Activated effector memory CD4-positive, alpha-beta T cell treated with anti-CD3 and anti-CD28 coated beads, Interleukin-2, amount 50 U/mL, for 16 hours (primary cell): Measurements from ENCODE around the gene ATOX1.
A peak's percentile ranks its signal among the peaks of the same experiment; 100 is the strongest.

Experiments used
- DNase-seq: peaks from one replicate; pipeline ENCODE4 v3.0.0-alpha.2; 2020

Gene ATOX1

DNA sequence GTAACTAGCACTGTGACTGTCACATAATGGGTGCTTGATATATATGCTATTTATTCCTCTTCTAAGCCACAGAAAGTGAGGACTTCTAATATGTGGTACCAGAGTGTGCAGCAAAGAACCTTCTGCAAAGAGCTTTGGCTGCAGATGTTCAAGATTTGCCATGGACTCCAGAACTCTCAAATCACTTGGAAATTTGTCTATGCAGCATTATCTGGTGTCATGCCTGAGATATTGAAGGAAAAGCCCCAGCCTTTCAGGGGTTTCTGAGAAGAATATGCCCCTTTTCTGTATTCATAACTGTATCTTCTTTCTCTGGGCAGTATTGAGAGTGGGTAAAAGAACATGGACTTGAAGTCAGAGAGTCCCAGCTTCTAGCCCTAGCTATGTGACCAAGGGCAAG lies 8.5 kb upstream of the ATOX1 start:
- DNase-seq = no peak

DNA sequence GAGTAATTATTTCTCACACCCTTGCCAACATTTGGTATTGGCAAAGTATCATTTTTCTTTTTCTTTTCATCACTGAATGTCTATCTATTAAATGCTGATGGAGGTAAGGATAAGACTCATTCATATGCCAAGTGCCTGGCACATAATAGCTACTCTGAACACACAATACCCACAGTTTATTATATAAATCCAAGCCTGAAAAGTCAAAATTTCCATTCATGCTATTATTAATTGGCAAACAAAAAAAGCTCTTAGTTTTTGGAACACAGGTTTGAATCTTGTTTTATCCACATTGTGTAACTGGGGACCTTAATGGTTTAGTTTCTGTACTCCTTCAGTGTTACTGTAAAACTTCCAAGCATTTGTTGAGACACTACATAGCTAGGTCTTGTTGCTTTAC lies 6.4 kb upstream of the ATOX1 start:
- no peak for DNase-seq

GRCh38 chr5:151758141-151758429 lies 346 bp downstream of the ATOX1 start:
- DNase-seq = no peak

DNA sequence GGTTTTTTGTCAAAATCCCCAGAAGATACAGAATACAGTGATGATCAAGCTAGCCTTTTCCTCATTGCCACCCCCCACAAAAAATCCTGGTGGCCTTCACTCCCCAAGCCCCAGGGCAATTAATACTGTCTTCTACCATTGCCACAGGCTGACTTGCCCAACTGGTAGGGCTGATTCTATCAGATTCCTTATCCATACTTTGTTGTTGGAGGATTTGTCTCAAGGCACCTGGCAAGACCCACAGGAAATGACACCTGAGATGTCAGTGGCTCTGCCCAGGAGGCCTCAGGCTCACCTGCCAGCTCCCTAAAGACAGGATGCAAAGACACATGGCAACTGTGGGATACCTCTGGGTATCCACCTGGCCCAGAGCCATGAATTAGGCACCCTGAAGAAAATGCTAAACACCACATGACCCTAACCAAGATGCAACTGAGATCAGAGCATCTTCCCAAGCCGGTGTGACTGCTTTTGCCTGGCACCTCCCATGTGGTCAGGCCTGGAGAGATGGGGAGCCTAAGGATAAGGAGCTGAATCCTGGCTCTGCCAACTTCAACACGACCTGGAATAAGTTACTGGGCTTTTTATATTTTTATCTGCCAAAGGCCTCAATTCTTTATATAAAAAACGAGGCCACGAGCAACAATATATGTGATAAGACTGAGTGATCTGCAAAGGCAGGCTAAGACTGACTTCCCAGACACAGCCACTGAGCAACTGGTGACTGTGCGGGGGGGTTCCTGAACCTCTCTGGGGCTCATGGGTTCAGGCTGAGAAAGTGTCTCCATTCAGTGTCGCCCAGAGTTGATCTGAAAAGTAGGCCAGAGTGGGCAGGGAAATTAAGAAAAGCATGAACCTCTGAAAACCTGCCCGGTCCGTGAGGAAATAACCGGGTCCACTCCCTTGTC lies 944 bp downstream of the ATOX1 start:
- DNase-seq = peak; percentile 74

DNA sequence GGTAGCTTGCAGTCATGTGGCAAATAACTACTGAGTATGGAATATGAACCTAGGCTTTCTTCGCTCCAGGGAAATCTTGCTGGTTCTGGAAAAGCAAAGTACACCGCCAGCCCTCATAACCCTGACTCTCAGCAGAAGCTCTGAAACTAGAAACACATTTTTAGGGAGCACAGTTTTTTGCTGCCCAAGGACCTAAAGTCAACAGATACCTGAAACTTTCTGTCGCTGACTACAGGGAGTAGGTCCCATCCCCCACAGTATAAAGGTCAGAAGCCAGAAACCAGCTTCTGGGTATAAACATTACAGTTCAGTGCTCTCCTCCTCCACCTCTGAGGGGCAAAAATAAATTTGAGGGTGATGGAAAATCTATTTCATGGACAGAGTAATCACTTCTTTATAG lies 3.0 kb downstream of the ATOX1 start:
- DNase-seq = no peak

DNA sequence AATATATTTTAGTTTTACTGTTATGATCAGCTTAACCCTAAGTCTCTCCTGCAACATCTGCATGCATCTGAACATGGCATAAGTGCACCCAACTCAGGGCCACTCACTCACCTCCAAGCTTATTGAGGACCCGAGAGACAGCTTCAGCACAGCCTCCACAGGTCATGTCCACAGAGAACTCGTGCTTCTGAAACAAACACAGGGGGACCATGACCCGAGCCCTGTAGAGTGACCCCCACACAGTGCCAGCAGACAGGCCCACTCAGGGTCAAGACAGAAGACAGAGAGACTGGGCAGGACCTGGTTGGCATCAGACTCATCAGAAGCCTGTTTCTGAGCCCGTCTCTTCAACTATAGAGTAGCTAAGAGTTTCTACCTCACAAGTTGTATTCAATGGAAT lies 6.8 kb downstream of the ATOX1 start:
- no peak for DNase-seq

DNA sequence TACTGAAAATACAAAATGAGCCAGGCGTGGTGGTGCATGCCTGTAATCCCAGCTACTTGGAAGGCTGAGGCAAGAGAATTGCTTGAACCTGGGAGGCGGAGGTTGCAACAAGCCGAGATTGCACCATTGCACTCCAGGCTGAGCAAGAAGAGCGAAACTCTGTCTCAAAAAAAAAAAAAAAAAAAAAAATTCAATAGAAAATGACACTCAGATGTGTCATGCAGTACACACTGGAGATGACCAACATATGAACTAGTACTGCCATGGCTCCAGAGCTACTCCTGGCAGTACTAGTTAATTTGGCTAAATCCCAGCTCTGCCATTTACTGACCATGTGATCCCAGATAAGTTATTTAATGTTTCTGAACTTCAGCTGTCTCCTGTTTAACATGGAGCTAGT lies 7.3 kb downstream of the ATOX1 start:
- DNase-seq = no peak

GRCh38 chr5:151750121-151750520 lies 8.3 kb downstream of the ATOX1 start:
- DNase-seq = no peak

- DNase-seq = peak; percentile 69
Measured at GRCh38 chr5:151745071-151745705, 13.2 kb downstream of the ATOX1 start.

DNA sequence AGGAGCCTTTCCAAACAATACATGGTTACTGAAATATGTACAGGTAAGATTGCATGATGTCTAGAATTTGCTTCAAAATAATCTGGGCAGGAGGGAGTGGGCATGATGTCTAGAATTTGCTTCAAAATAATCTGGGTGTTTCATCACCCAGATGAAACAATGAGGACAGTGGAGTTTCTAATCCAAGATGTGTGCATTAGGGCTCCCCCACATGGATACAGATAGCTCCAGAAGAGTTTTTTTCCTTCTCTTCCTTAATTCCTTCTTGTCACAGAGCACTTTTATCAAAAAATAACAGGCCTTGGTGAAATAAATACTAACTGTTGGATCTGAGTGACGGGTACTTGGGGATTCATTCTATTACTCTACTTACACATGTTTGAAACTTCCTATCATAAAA lies 14.9 kb downstream of the ATOX1 start:
- DNase-seq = no peak

DNA sequence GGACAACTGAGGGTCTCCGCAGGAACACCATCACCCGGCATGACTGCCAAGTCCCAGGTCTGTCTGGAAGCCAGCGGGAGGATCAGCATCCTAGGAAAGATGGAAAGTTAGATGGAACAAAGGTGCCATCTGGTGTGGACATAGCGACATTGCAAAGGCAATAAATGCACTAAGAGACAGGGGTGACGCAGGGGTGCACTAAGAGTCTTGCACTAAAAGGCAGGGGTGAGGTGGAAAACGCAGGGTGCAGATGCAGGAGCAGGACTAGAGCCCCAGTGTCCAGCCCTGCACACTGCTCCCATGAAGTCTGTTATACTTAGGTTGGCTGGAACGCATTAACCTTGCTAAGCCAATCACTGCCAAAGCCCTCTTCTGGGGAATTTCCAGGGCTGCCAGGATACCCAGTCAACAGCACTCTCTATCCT lies 15.5 kb downstream of the ATOX1 start:
- no peak for DNase-seq

GRCh38 chr5:151741678-151742423 lies 16.6 kb downstream of the ATOX1 start:
- no peak for DNase-seq

GRCh38 chr5:151740958-151741373 lies 17.5 kb downstream of the ATOX1 start:
- DNase-seq = no peak

- DNase-seq = peak; percentile 79
Measured at GRCh38 chr5:151740336-151740942, 18.0 kb downstream of the ATOX1 start.

DNA sequence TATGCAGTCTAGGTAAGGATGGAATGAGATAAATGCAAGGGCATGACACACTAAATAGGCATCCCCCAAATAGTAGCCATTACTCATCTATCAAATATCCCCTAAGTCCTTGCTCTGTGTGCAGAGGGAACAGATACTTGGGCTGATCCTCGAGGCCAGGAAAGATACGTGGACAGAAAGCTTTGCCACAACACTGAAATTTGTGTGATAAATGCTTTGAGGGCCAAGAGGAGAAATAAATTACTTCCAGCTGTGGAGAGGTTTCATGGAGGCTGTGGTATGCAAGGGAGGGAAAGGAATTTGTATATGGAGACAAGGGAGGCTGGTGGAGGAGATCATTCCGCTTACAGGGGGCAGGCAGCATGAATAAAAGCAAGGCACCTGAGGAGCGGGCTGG lies 18.5 kb downstream of the ATOX1 start:
- DNase-seq = no peak

DNA sequence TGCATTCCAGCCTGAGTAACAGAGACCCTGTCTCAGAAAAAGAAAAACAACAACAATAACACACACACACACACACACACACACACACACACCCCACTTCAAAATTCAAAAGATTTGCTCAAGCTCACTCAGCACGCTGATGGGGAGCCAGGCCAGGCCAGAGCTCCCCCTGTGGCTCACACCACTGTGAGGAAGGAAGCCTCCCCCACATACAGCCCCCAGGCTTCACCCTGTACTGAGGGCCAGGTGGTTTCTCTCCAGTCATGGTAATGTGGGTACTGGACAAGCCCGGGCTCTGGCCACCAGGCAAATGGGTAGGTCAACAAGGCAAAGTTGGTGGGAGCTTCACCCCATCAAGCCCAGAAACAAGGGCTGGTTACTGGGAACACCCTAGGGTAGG lies 19.0 kb downstream of the ATOX1 start:
- no peak for DNase-seq

GRCh38 chr5:151738125-151738848 lies 20.1 kb downstream of the ATOX1 start:
- no peak for DNase-seq

DNA sequence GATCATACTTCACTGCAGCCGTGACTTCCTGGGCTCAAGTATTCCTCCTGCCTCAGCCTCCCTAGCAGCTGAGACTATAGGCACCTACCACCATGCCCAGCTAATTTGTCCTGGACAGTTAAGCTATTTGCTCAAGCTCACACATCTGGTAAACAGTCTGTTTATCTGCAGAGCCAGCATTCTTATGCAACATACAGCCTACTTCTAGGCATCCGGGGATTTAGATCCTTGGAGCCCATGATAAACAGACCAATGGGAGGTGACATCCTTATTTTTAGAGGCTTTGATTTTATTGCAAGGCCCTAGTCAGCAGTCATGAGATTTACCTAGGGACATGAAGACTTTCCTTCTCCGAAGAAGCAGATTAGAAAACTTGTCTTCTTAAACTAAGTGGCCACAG lies 21.0 kb downstream of the ATOX1 start:
- no peak for DNase-seq

DNA sequence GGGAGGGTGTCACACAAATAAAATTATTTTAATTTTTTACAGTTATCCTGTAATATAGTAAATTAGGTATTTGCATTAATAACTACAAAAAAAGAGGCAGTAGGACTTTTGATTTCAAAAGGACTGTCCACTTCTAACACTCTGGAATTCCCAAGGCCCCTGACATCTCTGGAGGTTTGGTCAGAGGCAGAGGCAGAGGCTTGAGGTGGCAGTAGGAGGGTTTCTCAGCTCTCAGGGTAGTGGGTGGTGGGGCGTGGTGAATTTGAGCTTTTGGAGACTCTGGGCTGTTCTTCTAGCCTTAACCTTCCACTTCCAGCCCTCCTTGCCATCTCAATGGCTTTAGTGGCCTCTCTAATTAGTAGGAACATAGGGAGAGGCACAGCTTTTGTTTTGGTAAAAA lies 22.8 kb downstream of the ATOX1 start:
- DNase-seq = no peak

DNA sequence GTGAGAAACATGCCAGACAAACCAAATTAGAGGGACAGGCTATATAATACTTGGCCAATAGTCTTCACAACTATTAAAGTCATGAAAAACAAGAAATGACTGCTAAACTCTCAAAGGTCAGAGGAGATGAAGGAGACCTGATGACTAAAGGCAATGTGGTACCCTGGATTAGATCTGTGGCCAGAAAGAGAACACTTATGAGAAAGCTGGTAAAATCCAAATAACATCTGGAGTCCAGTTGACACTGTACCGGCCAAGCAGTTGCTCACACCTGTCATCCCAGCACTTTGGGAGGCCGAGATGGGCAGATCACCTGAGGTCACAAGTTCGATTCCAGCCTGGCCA lies 24.4 kb downstream of the ATOX1 start:
- DNase-seq = no peak

- DNase-seq = no peak
Measured at GRCh38 chr5:151733358-151734063, 24.9 kb downstream of the ATOX1 start.

GRCh38 chr5:151730381-151730780 lies 28.1 kb downstream of the ATOX1 start:
- DNase-seq = no peak
